ENCODE results near the gene VRTN. TPM values are rescaled to one million over a fixed set of nuclear protein-coding genes. Genes with fewer than 3 reads are reported as not detected.

Gene VRTN
- total and polyA plus RNA-seq, 2 of the 13 experiments (the other 11 are each of a cell fraction or from before 2014, with no cell fraction given): not detected

DNA sequence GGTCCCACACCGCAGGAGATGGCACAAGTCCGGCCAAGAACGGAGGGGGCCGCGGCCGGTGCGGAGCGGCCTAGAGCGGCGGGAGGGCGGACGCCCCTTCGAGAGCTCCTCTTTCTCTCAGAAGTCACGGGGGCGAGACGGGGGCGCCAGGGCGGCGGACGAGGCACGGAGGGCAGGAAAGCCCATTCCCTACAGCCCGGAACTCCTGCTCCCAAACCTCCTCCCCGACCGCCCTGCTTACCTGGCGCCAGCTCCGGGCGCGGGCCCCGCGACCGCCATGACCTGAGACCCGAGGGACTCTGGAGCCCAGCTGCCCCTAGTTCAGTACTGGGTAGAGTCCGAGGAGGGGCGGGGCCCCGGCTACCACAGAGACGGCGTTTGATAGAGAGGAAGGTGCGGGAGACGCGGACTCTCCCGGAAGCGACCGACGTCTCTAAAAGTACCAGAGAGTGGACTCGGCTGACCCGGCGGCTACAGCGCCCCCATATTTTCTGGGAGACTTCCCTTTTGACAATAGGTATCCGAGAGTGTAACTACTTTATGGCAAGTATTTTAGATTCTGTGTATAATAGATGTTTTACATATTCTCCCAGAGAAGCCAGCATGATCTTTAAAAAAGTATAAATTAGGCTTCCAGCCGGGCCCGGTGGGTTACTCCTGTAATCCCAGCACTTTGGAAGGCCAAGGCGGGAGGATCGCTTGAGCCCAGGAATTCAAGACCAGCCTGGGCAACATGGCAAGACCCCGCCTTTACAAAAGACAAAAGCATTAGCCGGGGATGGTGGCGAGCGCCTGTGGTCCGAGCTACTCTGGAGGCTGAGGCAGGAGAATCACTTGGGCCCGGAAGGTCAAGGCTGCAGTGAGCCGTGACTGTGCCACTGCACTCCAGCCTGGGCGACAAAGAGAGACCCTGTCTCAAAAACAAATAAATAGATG, 45.4 kb upstream of the VRTN start, which contains the start of gene ABCD4 (continued):
- TF ChIP-seq HNRNPH1 (optimal IDR thresholded peaks at IDR 0.05; ENCODE audit: low read depth, low read length) (no peak), ZNF207 (IDR thresholded peaks at IDR 0.05; ENCODE audit: borderline replicate concordance) (no peak), ZNF136 (CRISPR knock-in tag; IDR thresholded peaks at IDR 0.05; ENCODE audit: low read depth) (no peak), TRIM24 (CRISPR knock-in tag; IDR thresholded peaks at IDR 0.05) (no peak), ZNF609 (CRISPR knock-in tag; IDR thresholded peaks at IDR 0.05; ENCODE audit: borderline replicate concordance) (peak; percentile 43; the same call in 1 of the 2 replicates), MIXL1 (CRISPR knock-in tag; IDR thresholded peaks at IDR 0.05) (no peak), TIGD3 (CRISPR knock-in tag; IDR thresholded peaks at IDR 0.05; ENCODE audit: borderline replicate concordance) (peak; percentile 56; the same call in 1 of the 2 replicates), ELF3 (CRISPR knock-in tag; IDR thresholded peaks at IDR 0.05) (peak; percentile 82), PRPF4 (IDR thresholded peaks at IDR 0.05; ENCODE audit: low read depth, low read length, poor library complexity, severe bottlenecking) (no peak), JUN (CRISPR knock-in tag; IDR thresholded peaks at IDR 0.05) (no peak), CREM (IDR thresholded peaks at IDR 0.05) (peak; percentile 36; the same call in 1 of the 2 replicates), CREM (CRISPR knock-in tag; IDR thresholded peaks at IDR 0.05) (no peak), STAT5B (CRISPR knock-in tag; IDR thresholded peaks at IDR 0.05) (no peak), SSRP1 (CRISPR knock-in tag; IDR thresholded peaks at IDR 0.05) (no peak), MATR3 (CRISPR knock-in tag; IDR thresholded peaks at IDR 0.05) (no peak), ZNF619 (CRISPR knock-in tag; IDR thresholded peaks at IDR 0.05) (no peak)
- TF ChIP-seq, protein P1, sequence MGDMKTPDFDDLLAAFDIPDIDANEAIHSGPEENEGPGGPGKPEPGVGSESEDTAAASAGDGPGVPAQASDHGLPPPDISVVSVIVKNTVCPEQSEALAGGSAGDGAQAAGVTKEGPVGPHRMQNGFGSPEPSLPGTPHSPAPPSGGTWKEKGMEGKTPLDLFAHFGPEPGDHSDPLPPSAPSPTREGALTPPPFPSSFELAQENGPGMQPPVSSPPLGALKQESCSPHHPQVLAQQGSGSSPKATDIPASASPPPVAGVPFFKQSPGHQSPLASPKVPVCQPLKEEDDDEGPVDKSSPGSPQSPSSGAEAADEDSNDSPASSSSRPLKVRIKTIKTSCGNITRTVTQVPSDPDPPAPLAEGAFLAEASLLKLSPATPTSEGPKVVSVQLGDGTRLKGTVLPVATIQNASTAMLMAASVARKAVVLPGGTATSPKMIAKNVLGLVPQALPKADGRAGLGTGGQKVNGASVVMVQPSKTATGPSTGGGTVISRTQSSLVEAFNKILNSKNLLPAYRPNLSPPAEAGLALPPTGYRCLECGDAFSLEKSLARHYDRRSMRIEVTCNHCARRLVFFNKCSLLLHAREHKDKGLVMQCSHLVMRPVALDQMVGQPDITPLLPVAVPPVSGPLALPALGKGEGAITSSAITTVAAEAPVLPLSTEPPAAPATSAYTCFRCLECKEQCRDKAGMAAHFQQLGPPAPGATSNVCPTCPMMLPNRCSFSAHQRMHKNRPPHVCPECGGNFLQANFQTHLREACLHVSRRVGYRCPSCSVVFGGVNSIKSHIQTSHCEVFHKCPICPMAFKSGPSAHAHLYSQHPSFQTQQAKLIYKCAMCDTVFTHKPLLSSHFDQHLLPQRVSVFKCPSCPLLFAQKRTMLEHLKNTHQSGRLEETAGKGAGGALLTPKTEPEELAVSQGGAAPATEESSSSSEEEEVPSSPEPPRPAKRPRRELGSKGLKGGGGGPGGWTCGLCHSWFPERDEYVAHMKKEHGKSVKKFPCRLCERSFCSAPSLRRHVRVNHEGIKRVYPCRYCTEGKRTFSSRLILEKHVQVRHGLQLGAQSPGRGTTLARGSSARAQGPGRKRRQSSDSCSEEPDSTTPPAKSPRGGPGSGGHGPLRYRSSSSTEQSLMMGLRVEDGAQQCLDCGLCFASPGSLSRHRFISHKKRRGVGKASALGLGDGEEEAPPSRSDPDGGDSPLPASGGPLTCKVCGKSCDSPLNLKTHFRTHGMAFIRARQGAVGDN (CRISPR knock-in tag; IDR thresholded peaks at IDR 0.05): peak; percentile 90
- TF ChIP-seq, protein P2, sequence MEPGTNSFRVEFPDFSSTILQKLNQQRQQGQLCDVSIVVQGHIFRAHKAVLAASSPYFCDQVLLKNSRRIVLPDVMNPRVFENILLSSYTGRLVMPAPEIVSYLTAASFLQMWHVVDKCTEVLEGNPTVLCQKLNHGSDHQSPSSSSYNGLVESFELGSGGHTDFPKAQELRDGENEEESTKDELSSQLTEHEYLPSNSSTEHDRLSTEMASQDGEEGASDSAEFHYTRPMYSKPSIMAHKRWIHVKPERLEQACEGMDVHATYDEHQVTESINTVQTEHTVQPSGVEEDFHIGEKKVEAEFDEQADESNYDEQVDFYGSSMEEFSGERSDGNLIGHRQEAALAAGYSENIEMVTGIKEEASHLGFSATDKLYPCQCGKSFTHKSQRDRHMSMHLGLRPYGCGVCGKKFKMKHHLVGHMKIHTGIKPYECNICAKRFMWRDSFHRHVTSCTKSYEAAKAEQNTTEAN (CRISPR knock-in tag; conservative IDR thresholded peaks at IDR 0.05): peak; percentile 61; the same call in 1 of the 2 replicates

All from HepG2 (cell line).